ENCODE results near the gene KLF14. TPM values are rescaled to one million over a fixed set of nuclear protein-coding genes. Genes with fewer than 3 reads are reported as not detected.

The KLF14 gene
- polyA plus RNA-seq, 1 of the 3 experiments (the other 2 are of a cell fraction) = 0.02 TPM

DNA sequence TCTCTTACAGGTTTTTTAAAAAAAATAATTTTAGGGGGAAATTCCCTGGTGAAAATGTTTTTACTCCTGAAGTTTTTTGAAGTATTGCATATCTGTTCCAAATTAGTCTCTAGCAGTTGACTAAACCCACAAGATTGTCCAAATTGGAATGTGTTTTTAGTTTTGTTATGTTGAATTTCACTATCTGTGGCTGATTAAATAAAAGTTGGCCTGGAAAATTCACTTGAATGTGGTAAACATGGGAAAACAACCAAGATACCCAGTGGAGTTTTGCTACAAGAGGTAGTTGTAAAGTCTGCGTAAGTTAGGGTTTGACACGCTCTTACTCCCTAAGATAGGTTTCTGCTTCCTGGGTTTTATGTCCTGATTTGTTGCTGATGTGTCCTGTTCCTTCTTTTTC, 51.0 kb downstream of the KLF14 start (continued):
- TF ChIP-seq, protein P1, sequence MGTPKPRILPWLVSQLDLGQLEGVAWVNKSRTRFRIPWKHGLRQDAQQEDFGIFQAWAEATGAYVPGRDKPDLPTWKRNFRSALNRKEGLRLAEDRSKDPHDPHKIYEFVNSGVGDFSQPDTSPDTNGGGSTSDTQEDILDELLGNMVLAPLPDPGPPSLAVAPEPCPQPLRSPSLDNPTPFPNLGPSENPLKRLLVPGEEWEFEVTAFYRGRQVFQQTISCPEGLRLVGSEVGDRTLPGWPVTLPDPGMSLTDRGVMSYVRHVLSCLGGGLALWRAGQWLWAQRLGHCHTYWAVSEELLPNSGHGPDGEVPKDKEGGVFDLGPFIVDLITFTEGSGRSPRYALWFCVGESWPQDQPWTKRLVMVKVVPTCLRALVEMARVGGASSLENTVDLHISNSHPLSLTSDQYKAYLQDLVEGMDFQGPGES (IDR thresholded peaks at IDR 0.05; ENCODE audit: low read depth, low read length) = no peak

Other genes starting within 250 kb of the KLF14 start
- gene MEST, start 242.1 kb downstream of the KLF14 start, polyA plus RNA-seq (2012; rRNA removed) = 36.7 and 49.9 TPM in 2 replicates
- gene COPG2, start 65.5 kb downstream of the KLF14 start, polyA plus RNA-seq (2012; rRNA removed) = 44.3 and 61.4 TPM in 2 replicates
- gene TSGA13, start 47.7 kb downstream of the KLF14 start, polyA plus RNA-seq (2012; rRNA removed) = not detected in 2 replicates

All from SK-N-SH (cell line).